HPDE6-E6E7 (cell line): ENCODE measurements around the gene CAMLG.
"Not testable (repeated sequence)": the region's sequence is repeated elsewhere in the genome, so short reads cannot be mapped to it uniquely, and the experiment has no call there.

Experiments used
- DNase-seq: peaks from one replicate; pipeline ENCODE4 v3.0.0; 2011; ENCODE audit warnings: missing footprints; ENCODE audit errors: extremely low spot score

The CAMLG gene

DNA sequence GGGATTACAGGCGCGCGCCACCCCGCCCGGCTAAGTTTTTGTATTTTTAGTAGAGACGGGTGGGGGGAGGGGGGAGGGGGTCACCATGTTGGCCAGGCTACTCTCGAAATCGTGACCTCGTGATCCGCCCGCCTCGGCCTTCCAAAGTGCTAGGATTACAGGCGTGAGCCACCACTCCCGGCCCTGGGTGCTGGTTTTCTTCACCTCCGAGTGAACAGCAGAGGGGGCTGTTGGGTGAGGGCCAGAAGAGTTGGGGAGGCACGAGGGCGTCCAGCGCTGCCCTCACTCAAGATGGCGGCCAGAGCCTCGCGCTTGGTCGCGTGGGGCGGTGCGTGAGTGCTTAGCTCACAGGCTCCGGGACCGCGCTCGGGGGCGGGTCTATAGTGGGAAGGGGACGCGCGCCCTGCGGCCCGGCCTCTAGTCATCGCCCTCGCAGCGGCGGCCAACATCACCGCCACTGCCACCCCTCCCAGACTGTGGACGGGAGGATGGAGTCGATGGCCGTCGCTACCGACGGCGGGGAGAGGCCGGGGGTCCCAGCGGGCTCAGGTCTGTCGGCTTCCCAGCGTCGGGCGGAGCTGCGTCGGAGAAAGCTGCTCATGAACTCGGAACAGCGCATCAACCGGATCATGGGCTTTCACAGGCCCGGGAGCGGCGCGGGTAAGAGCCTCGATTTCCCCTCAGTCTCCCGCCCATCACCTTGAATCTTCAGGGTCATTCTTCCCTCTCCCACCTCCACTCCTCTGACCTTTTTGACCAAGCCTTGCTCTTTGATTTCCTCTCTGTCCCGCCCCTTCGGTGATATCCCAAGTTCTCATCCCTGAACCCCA, at the start of gene CAMLG:
TSS of gene CAMLG (plus strand) at position 416 of the 830 bp plus-strand sequence. CDS start at position 489, 73 bp downstream.
- peak; percentile 78 for DNase-seq

DNA sequence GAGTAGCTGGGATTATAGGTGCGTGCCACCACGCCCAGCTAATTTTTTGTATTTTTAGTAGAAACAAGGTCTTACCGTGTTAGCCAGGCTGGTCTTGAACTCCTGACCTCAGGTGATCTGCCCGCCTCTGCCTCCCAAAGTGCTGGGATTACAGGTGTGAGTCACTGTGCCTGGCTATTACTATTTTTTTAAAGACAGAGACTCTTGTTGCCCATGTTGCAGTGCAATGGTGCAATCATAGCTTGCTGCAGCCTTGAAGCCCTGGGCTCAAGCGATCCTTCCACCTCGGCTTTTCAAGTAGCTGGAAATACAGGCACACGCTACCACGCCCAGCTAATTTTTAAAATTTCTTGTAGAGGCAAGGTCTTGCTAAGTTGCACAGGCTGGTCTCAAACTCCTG, 48.2 kb upstream of the CAMLG start:
- not testable (repeated sequence) for DNase-seq

DNA sequence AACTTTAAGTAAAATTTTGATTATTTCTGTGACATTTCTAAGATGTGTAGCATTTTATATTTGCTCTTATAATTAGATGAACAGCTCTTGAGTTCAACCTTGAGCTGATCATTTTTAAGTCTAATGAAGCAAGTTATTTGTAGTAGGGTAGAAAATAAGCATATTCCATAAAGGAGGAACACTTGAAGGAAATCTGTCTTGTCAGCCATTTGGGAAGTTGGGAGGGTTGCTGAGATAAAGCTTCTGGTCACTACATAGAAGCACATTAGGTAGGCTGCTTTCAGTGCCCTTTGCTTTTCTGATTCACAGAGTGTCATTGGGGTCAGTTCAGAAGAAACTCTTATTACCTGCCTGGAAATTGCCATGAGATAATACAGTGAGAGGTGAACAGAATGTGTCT, 45.6 kb upstream of the CAMLG start:
- no peak for DNase-seq

- no peak for DNase-seq
Measured at GRCh38 chr5:134708301-134708700, 30.0 kb upstream of the CAMLG start.

GRCh38 chr5:134714120-134714519, 24.2 kb upstream of the CAMLG start:
- DNase-seq: no peak

- DNase-seq: no peak
Measured at GRCh38 chr5:134714541-134714940, 23.8 kb upstream of the CAMLG start.

DNA sequence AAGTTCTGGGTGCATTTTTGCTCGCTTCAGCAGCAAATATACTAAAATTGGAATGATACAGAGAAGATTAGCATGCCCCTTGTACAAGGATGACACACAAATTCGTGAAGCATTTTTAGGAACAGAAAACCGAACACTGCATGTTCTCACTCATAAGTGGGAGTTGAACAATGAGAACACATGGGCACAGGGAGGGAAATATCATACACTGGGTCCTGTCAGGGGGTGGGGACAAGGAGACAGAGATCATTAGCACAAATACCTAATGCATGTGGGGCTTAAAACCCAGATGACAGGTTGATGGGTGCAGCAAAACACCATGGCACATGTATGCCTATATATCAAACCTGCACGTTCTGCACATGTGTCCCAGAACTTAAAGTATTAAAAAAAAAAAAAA, 22.9 kb upstream of the CAMLG start:
- not testable (repeated sequence) for DNase-seq

- DNase-seq: no peak
Measured at GRCh38 chr5:134724872-134725271, 13.5 kb upstream of the CAMLG start.

DNA sequence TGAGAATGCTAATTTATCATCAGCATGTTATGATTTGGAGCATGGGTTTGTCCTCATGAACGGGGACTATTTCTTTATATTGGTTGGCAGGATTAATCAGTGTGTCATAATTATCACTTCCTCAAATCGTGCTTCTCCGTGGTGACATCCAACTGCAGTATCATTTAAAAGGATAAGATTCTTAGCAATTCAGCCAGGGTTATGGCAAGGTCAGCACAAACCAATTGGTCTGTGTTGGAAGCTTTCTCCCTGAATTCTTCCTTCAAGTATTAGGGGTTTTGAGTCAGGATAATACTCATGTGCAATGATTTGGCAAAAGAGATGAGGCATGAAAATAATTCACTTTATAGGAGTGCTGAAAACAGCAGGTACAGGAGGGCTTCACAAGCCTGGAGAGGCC, 5.5 kb upstream of the CAMLG start:
- no peak for DNase-seq

DNA sequence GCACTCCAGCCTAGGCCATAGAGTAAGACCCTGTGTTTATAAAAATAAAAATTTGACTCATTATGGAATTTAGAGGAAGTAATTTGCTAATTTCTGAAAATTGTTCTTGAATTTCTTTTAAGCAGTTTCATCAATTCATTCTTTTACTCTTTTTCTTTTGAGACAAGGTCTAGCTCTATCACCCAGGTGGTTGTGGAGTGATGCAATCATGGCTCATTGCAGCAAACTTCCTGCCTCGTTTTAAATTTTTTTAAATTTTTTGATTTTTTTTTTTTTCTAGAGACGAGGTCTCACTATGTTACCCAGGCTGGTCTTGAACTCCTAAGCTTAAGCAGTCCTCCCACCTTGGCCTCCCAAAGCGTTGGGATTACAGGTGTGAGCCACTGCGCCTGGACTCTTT, 3.1 kb upstream of the CAMLG start:
- DNase-seq: no peak

GRCh38 chr5:134736173-134736812, 2.1 kb upstream of the CAMLG start:
- DNase-seq: no peak

DNA sequence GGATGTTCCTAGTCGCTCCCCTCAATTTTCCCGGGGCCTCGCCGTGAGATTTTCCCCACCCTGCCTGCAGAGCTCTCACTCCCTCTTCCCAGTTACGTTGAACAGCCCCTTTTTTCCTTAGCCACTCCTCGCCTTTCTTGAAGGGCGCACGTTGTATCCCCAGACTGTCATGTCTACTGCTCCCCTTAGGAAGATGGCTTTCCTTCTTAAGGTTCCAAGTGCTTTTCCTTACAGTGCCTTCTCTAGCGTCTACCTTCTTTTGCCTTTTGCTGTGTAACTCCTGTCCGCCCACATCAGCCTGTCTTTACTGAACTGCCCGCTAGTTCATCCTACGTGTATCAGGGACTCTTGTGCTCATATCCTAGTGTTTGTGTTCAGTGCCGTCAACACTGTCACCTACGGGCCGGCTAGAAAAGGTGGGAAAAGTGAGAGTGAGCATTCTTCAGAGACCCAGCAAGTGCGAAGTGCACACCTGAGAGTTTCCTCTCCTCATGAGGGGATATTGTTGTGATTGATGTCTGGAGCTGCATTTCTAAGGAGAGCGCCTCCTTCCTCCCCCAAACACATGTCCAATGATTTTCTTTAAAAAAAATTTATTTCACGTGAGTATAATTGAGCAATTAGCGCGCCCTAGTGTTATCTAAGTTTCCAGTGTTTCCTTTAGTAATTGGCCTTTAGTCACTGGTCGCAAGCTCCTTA, 764 bp downstream of the CAMLG start:
- peak; percentile 64 for DNase-seq

DNA sequence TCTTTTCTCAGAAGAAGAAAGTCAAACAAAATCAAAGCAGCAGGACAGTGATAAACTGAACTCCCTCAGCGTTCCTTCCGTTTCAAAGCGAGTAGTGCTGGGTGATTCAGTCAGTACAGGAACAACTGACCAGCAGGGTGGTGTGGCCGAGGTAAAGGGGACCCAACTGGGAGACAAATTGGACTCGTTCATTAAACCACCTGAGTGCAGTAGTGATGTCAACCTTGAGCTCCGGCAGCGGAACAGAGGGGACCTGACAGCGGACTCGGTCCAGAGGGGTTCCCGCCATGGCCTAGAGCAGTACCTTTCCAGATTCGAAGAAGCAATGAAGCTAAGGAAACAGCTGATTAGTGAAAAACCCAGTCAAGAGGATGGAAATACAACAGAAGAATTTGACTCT, 2.7 kb downstream of the CAMLG start:
- DNase-seq: no peak

- DNase-seq: no peak
Measured at GRCh38 chr5:134742134-134742533, 3.8 kb downstream of the CAMLG start.

DNA sequence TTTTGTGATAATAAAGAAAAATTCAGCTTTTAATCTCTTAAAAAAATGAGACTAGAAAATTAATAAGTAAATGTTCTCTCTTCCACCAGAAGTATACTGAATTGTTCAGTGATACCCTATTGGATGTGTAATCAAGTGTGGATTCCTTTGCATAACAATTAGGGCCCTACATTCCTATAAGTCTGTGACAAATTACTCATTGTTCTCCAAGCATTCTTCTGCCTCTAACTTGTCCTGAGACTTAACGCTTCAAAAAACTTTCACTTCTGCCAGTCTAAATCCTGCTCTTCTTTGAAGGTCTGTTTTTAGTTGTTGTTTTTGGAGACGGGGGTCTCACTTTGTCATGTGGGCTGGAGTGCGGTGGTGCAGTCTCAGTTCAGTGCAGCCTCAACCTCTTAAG, 11.1 kb downstream of the CAMLG start:
- no peak for DNase-seq

DNA sequence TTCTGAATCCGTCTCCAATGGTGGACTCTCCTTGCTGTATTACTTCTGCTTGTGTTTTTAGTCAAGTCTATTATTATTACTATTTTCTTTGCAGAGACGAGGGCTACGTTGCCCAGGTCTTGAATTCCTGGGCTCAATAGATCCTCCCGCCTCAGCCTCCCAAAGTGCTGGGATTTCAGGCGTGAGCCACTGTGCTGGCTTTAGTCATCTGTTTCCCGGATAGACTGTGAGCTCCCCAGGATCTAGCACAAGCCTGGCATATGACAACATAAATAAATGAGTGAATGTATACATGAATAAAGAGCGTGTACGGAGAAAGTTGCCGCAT, 19.8 kb downstream of the CAMLG start:
- DNase-seq: no peak

GRCh38 chr5:134758504-134759341, 20.4 kb downstream of the CAMLG start, which contains the start of gene DDX46:
Gene DDX46 (plus strand): TSS chr5:134758779. CDS start chr5:134758939, 160 bp downstream.
- peak; percentile 89 for DNase-seq

DNA sequence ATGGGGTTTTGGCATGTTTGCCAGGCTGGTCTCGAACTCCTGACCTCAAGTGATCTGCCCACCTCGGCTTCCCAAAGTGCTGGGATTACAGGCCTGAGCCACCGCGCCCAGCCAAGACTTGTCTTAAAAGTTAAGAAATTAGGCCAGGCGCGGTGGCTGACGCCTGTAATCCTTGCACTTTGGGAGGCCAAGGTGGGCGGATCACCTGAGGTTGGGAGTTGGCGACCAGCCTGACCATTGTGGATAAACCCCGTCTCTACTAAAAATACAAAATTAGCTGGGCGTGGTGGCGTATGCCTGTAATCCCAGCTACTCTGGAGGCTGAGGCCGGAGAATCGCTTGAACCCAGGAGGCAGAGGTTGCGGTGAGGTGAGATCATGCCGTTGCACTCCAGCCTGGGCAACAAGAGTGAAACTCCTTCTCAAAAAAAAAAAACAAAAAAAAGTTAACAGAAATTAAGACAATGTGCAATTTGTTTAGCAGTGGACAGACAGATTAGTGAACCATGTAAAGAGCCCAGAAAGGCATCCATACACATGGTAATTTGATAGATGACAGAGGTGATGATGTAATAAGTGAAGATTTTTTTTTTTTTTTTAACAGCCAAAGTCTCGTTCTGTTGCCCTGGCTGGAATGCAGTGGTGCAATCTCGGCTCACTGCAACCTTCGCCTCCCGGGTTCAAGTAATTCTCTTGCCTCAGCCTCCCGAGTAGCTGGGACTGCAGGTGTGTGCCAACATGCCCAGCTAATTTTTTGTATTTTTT, 29.4 kb downstream of the CAMLG start:
- not testable (repeated sequence) for DNase-seq

DNA sequence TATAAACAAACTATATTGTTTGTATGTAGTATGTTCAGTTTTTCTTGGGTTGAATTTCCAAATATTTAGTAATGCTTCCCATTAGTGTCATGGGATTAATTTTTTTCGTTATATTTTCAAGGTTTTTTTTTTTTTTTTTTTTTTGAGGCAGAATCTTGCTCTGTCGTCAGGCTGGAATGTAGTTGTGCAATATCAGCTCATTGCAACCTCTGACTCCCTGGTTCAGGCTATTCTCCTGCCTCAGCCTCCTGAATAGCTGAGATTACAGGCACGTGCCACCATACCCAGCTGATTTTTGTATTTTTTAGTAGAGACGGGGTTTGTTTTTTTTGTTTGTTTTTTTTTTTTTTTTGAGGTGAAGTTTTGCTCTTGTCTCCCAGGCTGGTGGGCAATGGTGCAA, 30.9 kb downstream of the CAMLG start:
- DNase-seq: no peak

GRCh38 chr5:134772461-134773125, 34.2 kb downstream of the CAMLG start:
- DNase-seq: no peak
